Head of caudate nucleus (tissue), 42 donors: Measurements from ENCODE around the gene DHX15.

Experiments
- DNase-seq, 42 donors: peaks; one replicate each; pipeline versions ENCODE4 v3.0.0 to v3.0.0-alpha.2; 2020 to 2021; ENCODE audit warnings: mixed read lengths in 7 of 42
- intact Hi-C: fragments of 100-400 bp; cut with DNase I; formaldehyde crosslinking; loops from one replicate; pipeline ENCODE4 v1.15.0; 2022

DHX15 gene

DNA sequence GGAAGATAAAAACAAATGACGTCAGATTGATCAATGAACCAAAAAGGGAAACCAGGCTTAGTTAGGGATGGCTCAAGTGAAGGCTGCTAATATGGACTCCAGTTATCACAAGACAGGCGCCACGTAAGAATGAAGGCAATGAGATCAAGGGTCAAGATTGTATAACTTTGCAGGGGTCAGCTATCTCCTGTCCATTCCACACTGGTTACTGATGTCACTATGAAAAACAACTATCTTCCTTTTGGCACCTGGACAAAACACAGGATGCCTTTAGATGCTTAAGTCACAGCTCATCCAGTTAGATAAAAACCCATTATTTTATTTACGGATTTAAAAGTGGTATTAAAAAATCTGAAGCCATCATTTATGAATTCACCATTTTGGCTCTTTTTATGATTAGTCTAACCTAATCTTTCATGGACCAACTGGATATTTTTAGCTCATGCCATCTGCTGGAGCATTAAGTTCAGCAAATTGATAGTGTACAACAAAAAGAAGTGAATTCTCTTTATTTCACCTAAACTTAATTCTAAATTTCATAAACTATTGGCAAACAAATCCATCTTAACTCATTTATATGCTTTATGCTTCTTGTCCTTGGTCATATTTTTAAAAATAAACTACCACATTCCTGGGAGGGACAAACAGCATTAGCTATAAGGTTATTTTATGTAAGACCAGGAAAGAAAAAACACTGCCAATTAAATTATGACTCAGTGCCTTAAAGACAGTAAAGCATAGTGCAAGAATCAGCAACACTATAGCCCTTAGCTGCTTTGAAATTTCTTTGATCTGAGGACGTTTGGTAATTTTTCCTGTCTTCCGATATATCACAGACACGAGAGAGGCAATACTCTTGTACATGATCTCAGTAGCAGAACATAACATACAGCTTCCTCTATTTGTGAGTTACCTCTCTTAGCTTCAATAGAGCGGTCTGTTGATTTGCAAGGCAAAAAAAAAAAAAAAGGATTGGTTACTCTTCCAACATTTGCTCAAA is 27.0 kb downstream of the DHX15 start:
- intact Hi-C loops, result no loop called here
- DNase-seq, result no peak

DNA sequence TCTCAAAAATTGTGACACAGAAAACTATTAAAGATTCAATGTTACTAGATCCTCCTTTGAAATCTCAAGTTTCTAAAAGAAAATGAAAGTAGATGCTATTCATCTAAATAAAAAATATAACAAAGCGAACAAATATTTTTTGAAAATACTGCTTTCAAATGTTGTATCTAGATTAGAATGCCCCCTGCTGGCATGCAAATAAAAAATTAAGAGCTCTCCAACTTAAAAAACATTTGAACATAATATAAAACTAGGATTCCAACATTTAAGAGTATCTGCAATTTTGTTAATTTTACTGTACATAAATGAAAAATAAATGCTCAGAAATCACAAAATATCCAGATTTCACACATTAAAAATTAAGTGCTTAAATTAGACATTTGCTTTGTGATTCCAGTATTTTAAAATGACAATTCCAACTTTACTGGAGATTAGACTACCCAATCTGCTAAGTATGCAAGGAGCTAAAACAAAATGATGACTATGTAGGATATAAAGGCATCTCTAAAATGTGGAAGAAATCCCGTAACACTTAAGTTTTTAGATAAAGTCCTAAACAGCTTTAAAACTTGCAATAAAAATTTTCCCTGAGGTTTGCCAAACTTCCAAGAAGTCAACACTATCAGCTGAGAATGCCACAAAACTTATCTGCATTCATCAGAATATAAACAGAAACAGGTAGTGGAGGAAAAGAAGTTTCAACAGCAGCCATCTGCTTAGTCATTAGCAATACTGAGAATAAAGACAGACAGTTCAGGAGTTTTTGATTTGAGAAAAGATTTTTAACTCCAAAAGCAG is 32.7 kb downstream of the DHX15 start:
- peak in 3 of 42 donors; percentile 4 to 18 (median 8) for DNase-seq
- intact Hi-C loops, result no loop called here

DNA sequence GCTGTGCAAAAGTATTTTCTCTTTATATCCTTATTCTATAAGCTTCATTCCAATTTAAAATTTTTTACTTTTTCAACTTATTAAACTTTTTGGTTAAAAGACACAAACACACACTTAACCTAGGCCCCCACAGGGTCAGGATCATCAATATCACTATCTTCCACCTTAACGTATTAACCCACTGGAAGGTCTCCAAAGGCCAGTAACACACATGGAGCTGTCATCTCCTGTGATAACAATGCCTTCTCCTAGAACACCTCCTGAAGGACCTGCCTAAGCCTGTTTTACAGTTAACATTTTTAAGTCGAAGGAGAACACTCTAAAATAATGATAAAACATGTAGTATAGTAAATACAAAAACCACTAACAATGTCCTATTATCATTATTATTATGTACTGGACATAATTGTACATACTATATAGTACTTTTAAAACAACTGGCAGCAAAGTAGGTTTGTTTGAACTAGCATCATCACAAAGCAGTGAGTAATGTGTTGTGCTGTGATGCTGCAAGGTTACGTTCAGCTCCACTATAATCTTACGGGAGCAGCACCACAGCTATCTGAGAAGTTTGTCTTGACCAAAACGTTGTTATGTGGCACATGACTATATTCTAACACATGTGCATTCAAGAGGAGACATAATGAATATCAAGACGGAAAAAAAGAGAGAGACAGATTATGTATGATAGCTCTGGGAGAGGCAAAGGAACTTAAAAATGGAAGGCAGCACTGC is 33.7 kb downstream of the DHX15 start:
- no peak for DNase-seq
- intact Hi-C loops, result no loop called here

DNA sequence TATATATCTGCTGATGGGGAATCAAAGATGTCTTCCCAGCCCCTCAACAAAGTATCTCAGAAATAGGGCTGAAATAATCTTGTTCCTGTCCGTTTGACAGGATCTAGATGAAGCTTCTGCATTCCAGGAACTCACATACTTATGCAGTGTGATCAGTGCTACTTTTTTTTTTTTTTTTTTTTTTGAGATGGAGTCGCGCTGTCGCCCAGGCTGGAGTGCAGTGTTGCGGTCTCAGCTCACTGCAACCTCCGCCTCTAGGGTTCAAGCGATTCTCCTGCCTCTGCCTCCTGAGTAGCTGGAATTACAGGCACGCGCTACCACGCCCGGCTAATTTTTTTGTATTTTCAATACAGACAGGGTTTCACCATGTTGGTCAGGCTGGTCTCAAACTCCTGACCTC is 36.4 kb downstream of the DHX15 start:
- intact Hi-C loops, result no loop called here
- no peak for DNase-seq

DNA sequence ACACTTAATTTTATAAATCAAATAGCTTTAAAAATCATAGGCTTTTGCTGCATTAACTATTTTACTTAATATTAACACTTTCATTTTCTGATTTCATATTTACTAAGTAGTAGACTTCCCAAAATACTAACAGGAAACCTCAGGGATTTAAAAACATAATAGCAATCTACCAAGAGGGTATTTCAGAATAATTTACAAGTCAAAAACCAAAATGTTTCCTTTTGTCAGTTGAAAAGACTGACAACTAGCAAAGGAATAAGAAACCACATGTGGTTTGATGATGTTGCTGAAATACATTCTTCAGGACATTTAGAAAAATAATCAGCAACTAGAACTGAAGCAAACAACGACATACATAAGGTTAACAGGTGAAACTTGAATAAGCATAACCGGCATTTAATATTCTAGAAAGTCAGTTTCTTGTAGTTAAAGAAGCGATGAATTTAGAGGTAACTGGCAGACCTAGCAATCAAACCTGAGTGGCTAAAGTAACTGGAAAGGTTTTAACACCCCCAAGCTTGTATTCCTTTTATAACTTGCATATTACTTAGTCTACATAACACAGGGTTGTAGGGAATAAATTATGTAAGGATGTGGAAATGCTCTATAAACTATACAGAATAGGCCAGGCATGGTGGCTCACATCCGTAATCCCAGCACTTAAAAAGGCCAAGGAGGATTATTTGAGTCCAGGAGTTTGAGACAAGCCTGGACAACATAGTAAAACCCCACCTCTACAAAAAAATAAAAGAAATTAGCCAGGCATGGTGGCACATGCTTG is 40.0 kb downstream of the DHX15 start:
- DNase-seq, result no peak
- intact Hi-C loops, result no loop called here

DNA sequence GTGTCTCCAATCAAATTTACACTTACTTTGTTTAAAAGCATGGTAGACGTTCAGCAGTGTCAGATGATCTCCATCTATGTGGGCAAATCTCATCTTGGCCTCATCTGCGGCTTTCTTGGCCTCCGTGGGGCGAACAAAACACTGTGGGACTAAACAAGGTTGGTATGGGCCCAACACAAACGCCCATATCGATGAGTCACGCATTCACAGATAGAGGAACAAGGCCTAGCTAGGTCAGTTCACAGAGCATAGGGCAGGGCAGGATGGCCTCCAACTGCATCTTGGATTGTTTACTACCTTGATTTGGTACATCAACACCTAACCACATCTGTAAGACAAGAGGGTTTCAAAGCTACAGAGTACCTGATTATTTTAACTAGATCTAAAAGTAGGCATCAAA is 47.3 kb downstream of the DHX15 start:
- no peak for DNase-seq
- intact Hi-C loops, result no loop called here

DNA sequence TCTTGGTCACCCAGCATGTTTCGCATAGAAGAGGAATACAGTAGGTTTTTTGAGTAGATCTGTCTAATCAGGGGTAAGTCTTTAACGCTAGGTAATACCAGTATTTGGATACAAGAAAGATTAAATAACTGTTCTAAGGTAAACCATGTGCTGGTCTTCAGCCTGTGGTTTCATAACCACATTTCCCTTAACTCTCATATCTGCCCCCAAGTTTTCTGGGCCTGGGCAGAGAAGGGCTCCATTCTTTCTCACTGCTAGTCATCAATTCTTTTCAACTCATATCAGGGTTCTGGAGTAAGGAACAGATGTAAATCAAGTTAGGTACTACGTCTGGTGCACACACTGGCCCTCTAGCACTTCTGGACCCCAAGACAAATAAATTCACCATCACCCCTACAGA is 49.0 kb downstream of the DHX15 start:
- intact Hi-C loops, result no loop called here
- DNase-seq, result no peak

DNA sequence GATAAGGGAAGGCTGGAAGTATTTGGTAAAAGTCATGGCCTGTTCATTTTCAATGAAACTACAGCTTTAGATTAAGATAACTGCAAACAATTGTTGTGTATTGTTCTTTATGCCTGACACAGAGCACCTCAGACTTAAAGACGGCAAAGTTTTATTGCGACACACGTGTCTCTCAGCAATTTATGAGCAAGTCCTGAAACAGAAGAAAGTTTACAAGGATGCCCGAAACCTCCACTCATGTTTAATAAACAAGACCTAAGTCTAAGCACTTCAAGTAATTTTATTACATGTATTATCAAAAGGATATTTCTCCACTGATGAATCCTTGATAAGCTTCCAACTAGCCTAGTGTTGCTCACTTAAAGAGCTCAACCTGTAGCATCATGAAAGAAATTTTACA is 51.0 kb downstream of the DHX15 start:
- intact Hi-C loops, result no loop called here
- no peak for DNase-seq

DNA sequence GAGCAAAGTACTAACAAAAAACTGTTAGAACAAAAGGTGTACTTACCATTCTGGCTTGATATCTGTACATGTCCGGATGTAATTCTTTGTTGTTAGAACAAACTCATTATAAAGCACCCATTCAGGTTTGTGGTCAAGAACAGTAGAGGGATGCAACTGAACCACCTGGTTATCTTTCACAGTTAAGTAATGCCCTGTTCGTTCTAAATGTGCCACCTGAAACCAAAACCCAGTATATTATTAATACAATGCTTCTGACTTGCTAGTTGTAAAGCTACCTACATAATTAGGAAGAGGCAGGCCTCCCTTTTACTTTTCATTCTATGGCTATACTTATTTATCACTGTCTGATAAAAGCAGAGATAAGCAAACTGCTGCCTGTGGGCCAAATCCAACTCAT is 54.8 kb downstream of the DHX15 start:
- intact Hi-C loops, result no loop called here
- DNase-seq, result no peak

DNA sequence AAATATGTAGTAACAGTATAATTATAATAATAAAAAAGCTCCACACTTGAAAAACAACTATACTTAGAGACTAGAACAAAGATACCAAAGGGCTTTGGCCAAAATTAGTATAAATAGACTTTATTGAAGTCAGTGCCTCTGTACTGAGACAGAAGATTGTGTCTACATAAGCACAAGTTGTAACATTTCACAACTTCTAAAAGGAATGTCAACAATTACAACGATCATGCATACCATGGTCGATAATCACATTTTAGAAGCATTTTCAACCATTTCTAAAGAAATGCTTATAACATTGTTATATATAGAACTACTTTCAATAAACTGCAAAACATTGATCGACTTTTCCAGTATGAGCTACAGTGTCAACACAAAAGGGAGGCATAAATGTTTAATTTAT is 57.0 kb downstream of the DHX15 start:
- no peak for DNase-seq
- intact Hi-C loops, result no loop called here

DNA sequence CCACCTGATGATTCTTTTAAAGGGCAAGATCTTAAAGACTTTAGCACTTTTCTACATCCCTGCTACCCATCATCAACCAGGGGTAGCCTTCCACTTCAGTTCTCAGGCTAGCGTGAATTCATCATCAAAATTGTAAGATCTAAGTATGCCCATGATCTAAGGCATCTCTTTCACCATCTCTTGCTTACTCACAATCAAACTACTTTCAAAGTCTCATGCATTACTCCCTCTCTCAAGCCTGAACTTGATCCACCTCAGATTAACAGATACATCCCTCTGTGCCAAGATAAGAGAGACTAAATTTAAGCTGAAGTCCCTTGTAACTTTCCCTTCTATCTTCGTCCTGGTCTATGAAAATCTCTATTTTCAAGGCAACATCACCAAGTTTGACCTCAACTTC is 62.8 kb downstream of the DHX15 start:
- DNase-seq, result no peak
- intact Hi-C loops, result no loop called here

DNA sequence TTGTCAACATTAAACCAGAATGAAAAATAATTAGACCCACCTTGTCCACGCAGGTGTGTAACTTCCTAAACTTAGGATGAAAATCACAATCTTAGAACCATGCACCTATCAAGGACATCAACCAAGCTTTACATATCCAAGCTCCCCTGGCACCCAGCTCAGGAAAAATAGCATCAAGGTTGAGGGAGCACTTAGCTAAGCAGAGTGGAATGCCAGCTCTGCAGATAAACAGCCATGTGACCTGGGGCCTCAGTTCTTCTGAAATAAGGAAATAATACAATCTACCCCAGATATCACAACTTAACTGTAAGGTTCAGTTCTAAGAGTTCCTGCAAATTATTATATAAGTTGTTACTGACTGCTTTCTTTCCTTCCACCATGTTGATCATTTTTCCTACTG is 64.7 kb downstream of the DHX15 start:
- no peak for DNase-seq
- intact Hi-C loops, result no loop called here

DNA sequence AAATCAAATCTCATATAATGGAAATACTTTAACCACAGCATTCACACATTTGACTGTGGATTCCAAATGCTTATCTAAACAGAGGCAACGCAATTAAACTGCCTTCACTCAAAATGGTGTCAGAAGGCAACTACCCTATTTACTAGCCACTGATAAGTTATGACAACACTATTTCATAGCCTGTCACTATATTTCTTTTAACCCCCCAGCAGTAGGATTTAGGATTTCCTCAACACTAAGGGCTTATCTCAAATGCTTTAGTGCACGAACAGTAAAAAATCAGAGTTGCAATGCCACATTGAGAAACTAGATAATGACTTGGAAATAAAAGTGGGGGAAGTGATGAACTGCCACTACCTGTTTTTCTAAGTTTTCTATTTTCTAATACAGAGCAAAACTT is 66.7 kb downstream of the DHX15 start:
- DNase-seq, result no peak
- intact Hi-C loops, result no loop called here

DNA sequence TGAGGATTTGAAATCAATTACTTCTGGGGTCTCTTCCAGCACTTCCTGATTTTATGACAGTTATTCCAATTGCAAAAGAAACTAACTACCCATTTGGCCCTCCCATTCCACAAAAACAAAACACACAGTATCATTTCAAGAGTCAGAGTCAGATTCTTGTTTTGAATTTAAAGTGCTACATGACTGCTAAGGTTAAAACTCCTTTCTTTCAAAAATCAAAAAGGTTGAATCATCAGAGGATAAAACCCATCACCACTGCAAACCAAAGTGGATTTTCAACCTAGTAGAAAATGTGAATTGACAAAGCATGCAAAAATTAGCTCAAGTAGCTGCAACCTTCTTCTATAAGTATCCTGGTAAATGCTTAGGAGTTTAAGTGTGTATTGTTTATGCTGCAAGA is 67.4 kb downstream of the DHX15 start:
- intact Hi-C loops, result no loop called here
- no peak for DNase-seq

DNA sequence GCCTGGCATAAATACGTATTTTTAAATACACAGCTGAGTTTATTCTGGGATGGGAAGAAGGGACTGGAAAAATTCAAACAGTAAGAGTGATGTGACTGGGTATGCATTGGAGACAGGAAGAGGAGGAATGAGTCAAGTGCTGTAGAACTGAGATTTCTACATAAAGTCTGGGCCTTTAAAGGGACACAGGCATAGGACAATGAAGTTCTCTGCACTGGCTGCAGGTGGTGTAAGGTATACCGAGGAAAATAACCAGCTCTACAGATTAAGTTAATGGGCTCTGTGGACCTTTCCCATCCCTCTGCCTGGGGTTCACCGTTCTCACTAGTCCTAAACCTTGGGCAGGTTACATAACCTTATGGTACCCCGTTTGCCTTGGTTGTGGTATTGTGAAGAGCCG is 68.7 kb downstream of the DHX15 start:
- no peak for DNase-seq
- intact Hi-C loops, result no loop called here

DNA sequence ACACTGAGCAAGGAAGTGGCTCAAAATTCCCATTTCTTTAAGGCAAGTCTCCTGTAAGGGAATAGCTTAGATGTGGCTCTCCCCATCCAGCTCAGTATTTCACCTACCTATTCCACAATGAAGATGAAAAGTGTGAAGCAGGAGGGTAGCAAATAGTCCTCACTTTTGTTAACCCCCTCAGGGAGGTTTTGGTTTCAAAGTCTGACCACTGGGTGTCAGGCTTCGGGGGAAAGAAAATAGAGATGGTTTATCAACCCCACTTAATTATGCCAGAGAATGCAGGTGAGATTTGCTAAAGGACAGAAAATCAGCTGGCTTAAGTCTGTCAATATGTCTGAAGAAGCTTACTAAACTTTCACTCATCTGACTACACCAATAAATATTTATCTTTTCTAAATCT is 69.5 kb downstream of the DHX15 start:
- intact Hi-C loops, result no loop called here
- peak in 1 of 42 donors; percentile 6 for DNase-seq

DNA sequence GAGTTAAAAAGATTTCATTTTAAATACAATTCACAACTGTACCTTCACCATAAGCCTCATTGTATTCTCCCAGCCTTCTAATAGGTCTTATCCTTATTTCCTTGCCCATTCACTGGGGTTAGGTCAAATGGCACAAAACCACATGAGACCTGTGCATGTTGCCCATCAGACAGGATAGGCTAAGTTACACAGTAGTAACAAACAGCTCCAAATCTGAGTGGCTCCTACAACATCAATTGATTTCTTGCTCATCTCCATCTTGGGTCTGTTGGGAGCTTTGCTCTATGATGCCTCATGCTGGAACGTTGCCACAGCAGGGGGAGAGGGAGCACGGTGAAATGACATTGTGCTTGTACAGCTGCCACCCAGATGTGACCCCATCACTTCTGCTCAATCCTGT is 70.6 kb downstream of the DHX15 start:
- intact Hi-C loops, result no loop called here
- DNase-seq, result no peak

DNA sequence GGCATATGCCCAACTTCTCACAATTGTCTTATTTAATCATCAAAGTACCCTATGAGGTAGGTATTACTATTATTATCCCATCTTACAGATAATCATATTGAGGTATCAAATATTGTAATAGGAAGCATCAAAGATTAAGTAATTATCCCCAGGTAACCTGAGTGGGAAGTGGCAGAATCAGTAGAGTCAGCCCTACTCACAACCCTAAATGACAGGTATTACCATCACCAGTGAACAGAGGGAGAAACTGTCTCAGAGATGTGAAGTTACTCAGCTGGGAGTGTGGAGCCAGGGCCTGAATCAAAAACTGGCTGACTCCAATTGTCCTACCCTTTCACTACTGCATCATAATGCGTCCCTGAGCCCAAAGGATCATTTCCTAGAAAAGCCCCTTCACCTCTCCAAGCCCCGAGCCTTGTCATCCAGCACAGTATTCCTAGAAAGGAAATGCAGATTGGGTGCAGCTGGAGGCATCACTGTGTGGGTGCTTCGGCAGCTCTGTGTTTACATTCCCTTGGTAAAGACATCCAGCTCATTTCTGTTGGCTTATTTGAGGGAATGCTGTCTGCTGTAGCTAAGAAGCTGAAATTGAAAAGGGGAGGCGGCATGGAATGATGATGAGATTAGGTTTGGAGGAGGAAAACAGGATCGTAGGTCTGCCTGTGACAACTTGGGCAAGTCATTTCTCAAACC is 72.8 kb downstream of the DHX15 start:
- intact Hi-C loops, result no loop called here
- peak in 7 of 42 donors; percentile 12 to 40 (median 30) for DNase-seq
